Omental fat pad (tissue), 4 donors: ENCODE results near the gene CEP95. TPM values are rescaled to one million over a fixed set of nuclear protein-coding genes. Genes with fewer than 3 reads are reported as not detected.

Source experiments
- ATAC-seq: fragments of 150-250 bp; one replicate; pipeline ENCODE4 v1.9.1; 2016; ENCODE audit warnings: mild to moderate bottlenecking, moderate library complexity; ENCODE audit not compliant: low FRiP score
- DNase-seq: peaks from one replicate; pipeline ENCODE4 v3.0.0-alpha.2; 2019; ENCODE audit warnings: low spot score
- CTCF ChIP-seq, 3 donors: fragments of 450-650 bp; IDR thresholded peaks; one replicate each; pipeline ENCODE4 v1.5.1; 2016 to 2017; ENCODE audit warnings: antibody characterized with exemption in 3 of 3, mild to moderate bottlenecking in 3 of 3, moderate library complexity in 2 of 3
- total RNA-seq, 4 donors: library from RNA; depleted of rRNA; stranded (reverse); fragments of >200 nt; gene quantifications; one replicate each; pipeline ENCODE4 v1.1.0, GENCODE V29; 2016

The CEP95 gene
- total RNA-seq, 4 donors from 2014 or later: 30.4 to 60.5 (median 41.3) TPM

GRCh38 chr17:64519601-64520000, 12.8 kb downstream of the CEP95 start:
- ATAC-seq: no peak
- TF ChIP-seq CTCF (IDR thresholded peaks at IDR 0.05): no peak

GRCh38 chr17:64520359-64520758, 13.6 kb downstream of the CEP95 start:
- no peak for TF ChIP-seq CTCF (IDR thresholded peaks at IDR 0.05)
- DNase-seq (no peak), ATAC-seq (no peak)

More at GRCh38 chr17:64519601-64520000, 12.8 kb downstream of the CEP95 start:
- no peak for DNase-seq

- no peak for ATAC-seq
- TF ChIP-seq CTCF (IDR thresholded peaks at IDR 0.05): no peak
- no peak for DNase-seq
Measured at GRCh38 chr17:64527914-64528313, 21.1 kb downstream of the CEP95 start.

GRCh38 chr17:64529221-64529620, 22.4 kb downstream of the CEP95 start:
- ATAC-seq (no peak), DNase-seq (no peak)
- TF ChIP-seq CTCF (IDR thresholded peaks at IDR 0.05): no peak

- no peak for TF ChIP-seq CTCF (IDR thresholded peaks at IDR 0.05)
- ATAC-seq: no peak
- DNase-seq: no peak
Measured at GRCh38 chr17:64531955-64532371, 25.2 kb downstream of the CEP95 start.

- no peak for ATAC-seq
- DNase-seq: no peak
Measured at GRCh38 chr17:64532409-64532808, 25.6 kb downstream of the CEP95 start.

More at GRCh38 chr17:64532409-64532808, 25.6 kb downstream of the CEP95 start:
- no peak for TF ChIP-seq CTCF (IDR thresholded peaks at IDR 0.05)
